CD8-positive, alpha-beta memory T cell (primary cell): ENCODE results near the gene NRDE2. TPM values are rescaled to one million over a fixed set of nuclear protein-coding genes. Genes with fewer than 3 reads are reported as not detected.
A peak's percentile ranks its signal among the peaks of the same experiment; 100 is the strongest.

Experiments used
- CTCF ChIA-PET: fragments of 350-600 bp; sonication (Branson Sonifier 250); formaldehyde crosslinking; loops from one replicate; lab custom pipeline; 2021; ENCODE audit warnings: antibody characterized with exemption; lab: Charles Lee
- POLR2A ChIA-PET: fragments of 350-600 bp; sonication (Branson Sonifier 250); formaldehyde crosslinking; loops from one replicate; lab custom pipeline; 2021; ENCODE audit warnings: antibody characterized with exemption; lab: Charles Lee
- DNase-seq, 5 donors: peaks; one replicate each; pipeline versions ENCODE4 v3.0.0 to v3.0.0-alpha.2; 2020 to 2022; ENCODE audit warnings: mixed read lengths in 1 of 5
- H3K27ac ChIP-seq: one replicate; pipeline ENCODE4 v1.7.0; 2013; ENCODE audit warnings: low read depth, mild to moderate bottlenecking, low read length, moderate library complexity
- H3K27me3 ChIP-seq: 2 replicates; pipeline ENCODE4 v1.7.0; 2013; ENCODE audit warnings: low read length, mild to moderate bottlenecking; ENCODE audit not compliant: insufficient read depth, poor library complexity, severe bottlenecking
- H3K36me3 ChIP-seq: 2 replicates; pipeline ENCODE4 v1.7.0; 2013; ENCODE audit warnings: mild to moderate bottlenecking, low read length, moderate library complexity; ENCODE audit not compliant: insufficient read depth
- H3K4me1 ChIP-seq: 2 replicates; pipeline ENCODE4 v1.7.0; 2013; ENCODE audit warnings: mild to moderate bottlenecking, low read length, moderate library complexity; ENCODE audit not compliant: insufficient read depth
- H3K4me3 ChIP-seq: 2 replicates; pipeline ENCODE4 v1.7.0; 2013; ENCODE audit warnings: mild to moderate bottlenecking, low read length
- H3K9me3 ChIP-seq: 2 replicates; pipeline ENCODE4 v1.7.0; 2013; ENCODE audit warnings: mild to moderate bottlenecking, low read length
- H3K27ac Mint-ChIP-seq, 8 donors: one replicate each; pipeline ENCODE4 v1.8.0; 2020 to 2021; ENCODE audit warnings: mixed read lengths in 8 of 8, mild to moderate bottlenecking in 6 of 8, inconsistent platforms in 3 of 8, moderate library complexity in 3 of 8
- H3K27me3 Mint-ChIP-seq, 2 donors: one replicate each; pipeline ENCODE4 v1.8.0; 2020 to 2021; ENCODE audit warnings: mixed read lengths in 2 of 2, mild to moderate bottlenecking in 1 of 2, moderate library complexity in 1 of 2
- H3K36me3 Mint-ChIP-seq, 3 donors: one replicate each; pipeline ENCODE4 v1.8.0; 2020 to 2021; ENCODE audit warnings: mixed read lengths in 3 of 3, inconsistent platforms in 1 of 3, mild to moderate bottlenecking in 1 of 3
- H3K4me1 Mint-ChIP-seq, 3 donors: one replicate each; pipeline ENCODE4 v1.8.0; 2020 to 2021; ENCODE audit warnings: mixed read lengths in 3 of 3, inconsistent platforms in 1 of 3, mild to moderate bottlenecking in 1 of 3
- H3K4me3 Mint-ChIP-seq, 7 donors: one replicate each; pipeline ENCODE4 v1.8.0; 2020 to 2021; ENCODE audit warnings: mixed read lengths in 7 of 7, mild to moderate bottlenecking in 6 of 7, moderate library complexity in 4 of 7, inconsistent platforms in 2 of 7
- H3K9me3 Mint-ChIP-seq, 5 donors: one replicate each; pipeline ENCODE4 v1.8.0; 2020 to 2022; ENCODE audit warnings: mixed read lengths in 5 of 5, mild to moderate bottlenecking in 3 of 5, moderate library complexity in 2 of 5, inconsistent platforms in 1 of 5
- polyA plus RNA-seq: library from polyadenylated mRNA; unstranded; fragments of 300-500 nt; fragmentation: Illumina TruSeq; gene quantifications from one replicate; pipeline ENCODE4 v1.2.3, GENCODE V29; 2021
- total RNA-seq, 2 experiments: library from RNA; stranded (reverse); gene quantifications; one replicate each; pipeline ENCODE4 v1.2.3, GENCODE V29; 2021

The NRDE2 gene
- total and polyA plus RNA-seq, 3 experiments from 2014 or later, result 10.7 to 28.7 (median 25.8) TPM

DNA sequence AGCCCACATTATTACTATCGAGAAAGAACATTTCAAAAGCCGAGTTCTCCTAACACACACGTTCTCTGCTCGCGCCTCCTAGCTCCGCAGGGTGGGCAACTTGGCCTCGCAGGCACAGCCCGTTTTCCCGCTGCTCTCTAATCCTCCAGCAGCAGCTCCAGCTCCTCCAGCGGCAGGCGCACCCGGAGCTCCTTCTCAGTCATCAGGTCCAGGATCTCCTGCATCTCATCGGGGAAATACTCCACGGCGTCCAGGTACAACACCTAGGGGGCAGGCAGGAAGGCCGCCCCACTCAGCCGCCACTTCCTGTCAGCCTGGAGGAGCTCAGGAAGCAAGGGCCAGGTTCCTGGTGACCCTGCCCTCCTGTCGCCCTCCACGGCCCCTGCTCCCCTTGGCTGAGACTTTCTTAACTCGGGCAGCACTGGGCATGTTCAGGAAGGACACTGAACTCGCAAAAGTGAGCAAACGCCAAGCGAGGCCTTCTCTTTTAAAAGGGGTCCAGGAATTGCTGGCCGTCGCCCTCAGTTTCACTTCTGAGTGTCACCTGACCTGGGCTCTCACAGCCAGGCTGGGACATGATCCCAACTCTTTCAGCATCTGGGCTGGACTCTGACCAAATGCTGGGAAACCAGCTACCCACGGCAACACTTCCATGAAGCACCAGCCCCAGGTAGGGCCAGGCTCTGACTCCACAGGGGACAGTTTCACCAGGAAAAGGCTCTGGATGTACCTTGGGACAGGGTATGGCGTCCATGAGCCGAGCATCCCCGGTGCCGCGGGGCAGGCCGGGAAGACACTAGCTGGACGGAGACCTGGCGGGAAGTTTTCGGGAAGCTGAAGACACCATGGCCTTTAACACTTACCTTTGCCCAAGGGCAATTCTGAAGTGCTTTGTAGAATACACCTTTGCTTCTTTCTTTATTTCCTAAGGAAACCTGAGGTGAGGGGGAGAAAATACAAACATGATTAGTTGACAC, 53.3 kb downstream of the NRDE2 start:
- peaks cover 0 to 89% (median 9%) of the 10 kb centered on the region in 3 donors for H3K36me3 Mint-ChIP-seq
- DNase-seq, result no peak
- ChIA-PET CTCF (interaction anchor here (0.8 kb wide), 1 partner anchor 11 kb away, joined by 3 read pairs; no protein-coding TSS in a partner anchor), POLR2A (no interaction called here)
- peak overlapping the region in 1 of 7 donors; percentile 18 for H3K4me3 Mint-ChIP-seq
- peaks cover 0 to 10% (median 7%) of the 10 kb centered on the region in 3 donors for H3K4me1 Mint-ChIP-seq
- Histone ChIP-seq H3K27ac (no peak overlapping the region), H3K4me3 (no peak overlapping the region), H3K36me3 (no peaks in the 10 kb centered on the region), H3K4me1 (no peaks in the 10 kb centered on the region), H3K27me3 (no peaks in the 10 kb centered on the region), H3K9me3 (no peaks in the 10 kb centered on the region)
- H3K27me3 Mint-ChIP-seq, result no peaks in the 10 kb centered on the region
- no peaks in the 10 kb centered on the region for H3K9me3 Mint-ChIP-seq
- H3K27ac Mint-ChIP-seq, result peak overlapping the region in 1 of 8 donors; percentile 22

DNA sequence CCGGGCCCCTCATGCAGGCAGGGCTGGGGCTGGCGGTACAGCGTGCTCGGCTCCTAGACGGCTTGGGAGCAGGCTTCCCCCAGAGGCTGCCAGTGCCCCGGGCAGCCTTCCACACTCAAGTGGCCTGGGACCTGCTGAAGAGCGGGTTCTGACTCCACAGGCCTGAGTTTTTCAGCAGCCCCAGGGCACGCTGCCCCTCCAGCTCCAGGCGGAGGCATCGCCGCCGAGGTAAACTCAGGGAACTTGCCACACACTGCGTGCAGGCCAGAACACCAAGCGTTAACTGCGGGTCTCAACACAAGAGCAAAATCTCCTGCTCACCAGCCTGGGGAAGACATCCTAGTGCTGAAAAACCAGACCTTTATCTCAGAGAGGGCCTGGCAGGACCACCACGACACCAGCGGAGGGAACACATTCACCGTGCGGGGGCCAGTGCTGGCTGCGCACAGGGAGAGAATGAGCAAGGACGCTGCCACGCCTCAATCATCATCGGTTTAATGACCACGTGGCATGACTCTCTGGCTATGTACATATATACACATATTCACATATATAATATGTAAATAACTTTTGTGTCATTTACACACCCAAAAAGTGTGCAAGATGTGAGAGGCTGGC, 54.1 kb downstream of the NRDE2 start:
- no peaks in the 10 kb centered on the region for H3K27me3 Mint-ChIP-seq

DNA sequence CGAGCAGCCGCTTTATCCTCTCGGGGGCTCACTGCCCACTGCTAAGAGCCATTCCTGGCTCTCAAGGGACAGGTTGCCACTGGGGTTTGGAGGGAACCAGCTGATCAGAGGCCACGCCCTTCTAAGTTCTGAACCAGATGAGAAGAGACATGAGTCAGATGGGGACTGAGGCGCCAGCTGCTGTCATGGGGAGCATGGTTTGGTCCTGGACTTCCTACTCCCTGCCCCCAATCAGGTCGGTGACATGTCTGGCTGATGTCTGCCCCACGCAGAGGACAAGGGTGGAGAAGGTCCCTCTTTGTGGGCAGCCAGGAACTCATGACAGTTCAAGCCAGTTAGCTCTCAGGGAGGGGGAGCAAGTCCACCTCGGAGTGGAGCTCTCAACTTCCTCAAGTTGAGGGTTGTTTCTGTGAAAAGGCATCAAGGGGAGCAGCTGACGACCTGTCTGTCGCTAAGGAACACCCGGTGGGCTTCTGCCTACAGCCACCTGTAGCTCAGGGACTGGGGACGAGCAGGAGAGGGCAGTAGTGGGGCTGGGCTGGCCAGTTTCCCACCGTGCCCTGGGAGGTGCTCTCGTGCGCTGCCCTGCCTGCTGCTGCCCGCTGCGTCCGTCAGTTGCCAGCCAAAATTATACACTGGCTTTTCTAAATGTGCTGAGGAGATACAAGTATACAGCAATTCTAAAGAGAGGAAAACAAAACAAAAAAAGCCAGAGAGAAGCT, 54.9 kb downstream of the NRDE2 start:
- Mint-ChIP-seq H3K9me3 (no peaks in the 10 kb centered on the region), H3K27ac (peak overlapping the region in 4 of 8 donors; percentile 41 to 78 (median 60)), H3K4me3 (no peak overlapping the region), H3K4me1 (peaks cover 0 to 10% (median 7%) of the 10 kb centered on the region in 3 donors), H3K36me3 (peaks cover 0 to 89% (median 8%) of the 10 kb centered on the region in 3 donors), H3K27me3 (no peaks in the 10 kb centered on the region)
- Histone ChIP-seq H3K9me3 (no peaks in the 10 kb centered on the region), H3K27ac (no peak overlapping the region), H3K4me3 (no peak overlapping the region), H3K36me3 (peaks cover 6% of the 10 kb centered on the region), H3K4me1 (no peaks in the 10 kb centered on the region), H3K27me3 (no peaks in the 10 kb centered on the region)
- ChIA-PET POLR2A (no interaction called here), CTCF (interaction anchor here (0.7 kb wide), 1 partner anchor 233 kb away, joined by 5 read pairs; no protein-coding TSS in a partner anchor)
- no peak for DNase-seq

More for the DNA sequence above, 54.1 kb downstream of the NRDE2 start:
- peaks cover 0 to 88% (median 8%) of the 10 kb centered on the region in 3 donors for H3K36me3 Mint-ChIP-seq
- ChIA-PET CTCF (no interaction called here), POLR2A (no interaction called here)
- H3K9me3 Mint-ChIP-seq, result no peaks in the 10 kb centered on the region
- H3K36me3 ChIP-seq, result peaks cover 4% of the 10 kb centered on the region
- H3K9me3 ChIP-seq, result no peaks in the 10 kb centered on the region
- no peak overlapping the region for H3K27ac ChIP-seq
- no peak overlapping the region for H3K4me3 ChIP-seq
- DNase-seq, result no peak
- peaks cover 0 to 10% (median 7%) of the 10 kb centered on the region in 3 donors for H3K4me1 Mint-ChIP-seq
- H3K4me3 Mint-ChIP-seq, result no peak overlapping the region
- H3K4me1 ChIP-seq, result no peaks in the 10 kb centered on the region
- peak overlapping the region in 1 of 8 donors; percentile 41 for H3K27ac Mint-ChIP-seq
- H3K27me3 ChIP-seq, result no peaks in the 10 kb centered on the region

DNA sequence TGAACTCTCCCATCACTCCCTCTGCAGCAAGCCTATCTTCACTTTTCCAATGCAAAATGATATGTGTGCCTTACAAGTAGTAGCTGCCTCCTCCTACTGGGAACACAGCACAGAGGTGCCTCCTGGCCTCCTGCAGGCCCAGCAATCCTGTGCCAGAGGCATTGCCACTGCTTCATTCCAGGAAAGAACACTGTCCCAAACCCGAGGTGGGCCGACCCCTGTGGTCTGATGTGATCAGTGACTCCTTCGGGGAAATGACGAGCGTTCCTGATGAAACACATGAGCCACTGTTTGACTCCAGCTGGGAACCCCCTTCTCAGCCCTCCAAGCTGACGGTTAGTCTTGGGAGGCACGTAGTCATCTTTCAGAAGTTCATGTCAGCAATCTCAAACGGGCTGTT, 55.9 kb downstream of the NRDE2 start:
- Histone ChIP-seq H3K36me3 (peaks cover 6% of the 10 kb centered on the region), H3K27me3 (no peaks in the 10 kb centered on the region), H3K27ac (no peak overlapping the region), H3K9me3 (no peaks in the 10 kb centered on the region), H3K4me3 (no peak overlapping the region), H3K4me1 (no peaks in the 10 kb centered on the region)
- H3K4me1 Mint-ChIP-seq, result peaks cover 0 to 10% (median 7%) of the 10 kb centered on the region in 3 donors
- ChIA-PET POLR2A (no interaction called here), CTCF (interaction anchor here (0.7 kb wide), 1 partner anchor 234 kb away, joined by 5 read pairs; no protein-coding TSS in a partner anchor)
- peaks cover 0 to 90% (median 12%) of the 10 kb centered on the region in 3 donors for H3K36me3 Mint-ChIP-seq
- peak overlapping the region in 2 of 8 donors; percentile 51 to 91 for H3K27ac Mint-ChIP-seq
- no peaks in the 10 kb centered on the region for H3K27me3 Mint-ChIP-seq
- peak in 1 of 5 donors; percentile 31 for DNase-seq
- no peaks in the 10 kb centered on the region for H3K9me3 Mint-ChIP-seq
- no peak overlapping the region for H3K4me3 Mint-ChIP-seq

DNA sequence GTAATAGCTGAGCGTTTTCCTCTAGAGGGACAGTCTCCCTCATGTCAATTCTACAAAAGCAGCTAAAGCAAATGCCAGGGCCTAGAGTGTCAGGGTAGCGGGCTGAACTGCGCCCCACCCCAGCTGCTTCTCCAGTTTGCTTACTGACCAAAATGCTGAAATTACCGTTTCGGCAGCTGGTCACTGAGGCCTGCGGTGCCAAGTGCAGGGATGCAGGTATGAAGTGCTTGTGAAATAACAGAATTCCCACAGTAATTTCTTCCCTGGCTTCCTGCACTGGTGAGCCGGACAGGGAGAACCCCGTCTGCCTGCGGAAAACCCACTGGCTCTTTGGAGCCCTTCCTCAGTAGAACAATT, 56.3 kb downstream of the NRDE2 start:
- H3K36me3 Mint-ChIP-seq, result peaks cover 0 to 90% (median 12%) of the 10 kb centered on the region in 3 donors
- H3K27me3 Mint-ChIP-seq, result no peaks in the 10 kb centered on the region
- peaks cover 0 to 10% (median 7%) of the 10 kb centered on the region in 3 donors for H3K4me1 Mint-ChIP-seq
- no peak overlapping the region for H3K4me3 Mint-ChIP-seq
- no peak overlapping the region for H3K27ac ChIP-seq
- H3K4me1 ChIP-seq, result no peaks in the 10 kb centered on the region
- H3K9me3 ChIP-seq, result no peaks in the 10 kb centered on the region
- no peaks in the 10 kb centered on the region for H3K27me3 ChIP-seq
- H3K9me3 Mint-ChIP-seq, result no peaks in the 10 kb centered on the region
- H3K4me3 ChIP-seq, result no peak overlapping the region
- peak overlapping the region in 5 of 8 donors; percentile 65 to 91 (median 74) for H3K27ac Mint-ChIP-seq
- H3K36me3 ChIP-seq, result peaks cover 6% of the 10 kb centered on the region
- ChIA-PET CTCF (no interaction called here), POLR2A (no interaction called here)
- DNase-seq, result no peak

DNA sequence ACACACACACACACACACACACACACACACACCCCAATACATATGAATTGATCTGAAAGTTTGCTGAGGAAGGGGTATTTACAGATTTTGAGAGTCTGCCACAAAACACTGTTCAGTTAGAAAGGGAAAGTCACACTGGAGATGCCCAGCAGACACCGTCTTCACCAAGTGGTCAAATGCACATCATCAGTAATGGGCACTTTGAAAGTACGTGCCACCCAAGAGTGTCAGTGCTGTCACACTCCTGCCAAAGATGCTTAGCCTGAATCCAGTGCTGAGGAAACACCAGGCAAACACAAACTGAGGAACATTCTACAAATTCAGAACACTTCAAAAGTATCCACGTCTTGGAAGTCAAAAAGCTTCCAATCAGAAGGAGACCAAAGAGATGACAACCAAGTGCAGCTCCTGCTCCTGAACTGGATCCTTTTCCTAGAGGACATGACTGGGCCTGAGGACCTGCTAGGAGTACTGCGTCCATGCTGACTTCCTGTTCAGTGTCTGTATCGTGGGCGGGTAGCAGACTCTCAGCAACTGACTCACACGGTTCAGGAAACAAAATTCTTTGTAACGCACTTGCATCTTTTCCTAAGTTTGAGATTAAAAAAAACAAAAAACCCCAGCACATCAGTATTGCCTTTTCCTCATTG, 56.8 kb downstream of the NRDE2 start:
- POLR2A ChIA-PET, result no interaction called here
- peak overlapping the region in 7 of 8 donors; percentile 23 to 78 (median 67) for H3K27ac Mint-ChIP-seq
- no peaks in the 10 kb centered on the region for H3K27me3 Mint-ChIP-seq
- H3K36me3 Mint-ChIP-seq, result peaks cover 0 to 90% (median 15%) of the 10 kb centered on the region in 3 donors
- Histone ChIP-seq H3K9me3 (no peaks in the 10 kb centered on the region), H3K4me1 (no peaks in the 10 kb centered on the region), H3K27ac (no peak overlapping the region), H3K4me3 (no peak overlapping the region), H3K36me3 (peaks cover 6% of the 10 kb centered on the region), H3K27me3 (no peaks in the 10 kb centered on the region)
- peak overlapping the region in 1 of 7 donors; percentile 46 for H3K4me3 Mint-ChIP-seq
- H3K4me1 Mint-ChIP-seq, result peaks cover 0 to 10% (median 7%) of the 10 kb centered on the region in 3 donors
- no peaks in the 10 kb centered on the region for H3K9me3 Mint-ChIP-seq
- DNase-seq, result no peak
- CTCF ChIA-PET, result no interaction called here

DNA sequence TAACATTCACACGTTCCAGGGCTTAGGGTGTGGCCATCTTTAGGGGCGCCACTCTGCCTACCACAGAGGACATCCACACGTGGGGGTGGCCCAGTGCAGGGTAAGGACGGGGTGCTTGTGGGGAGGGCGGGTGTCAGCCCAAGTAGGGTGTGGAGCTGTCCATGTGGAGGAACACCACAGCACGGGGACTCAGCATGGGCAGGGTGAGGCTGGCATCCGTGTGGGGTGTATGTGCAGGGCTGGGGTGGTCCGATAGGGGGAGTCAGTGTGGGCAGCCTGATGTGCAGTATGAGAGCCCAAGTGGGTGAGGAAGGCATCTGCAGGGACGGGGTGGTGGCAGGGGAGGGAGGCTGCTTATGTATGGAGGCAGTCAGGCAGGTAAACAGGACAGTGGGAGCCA, 57.7 kb downstream of the NRDE2 start:
- Mint-ChIP-seq H3K9me3 (no peaks in the 10 kb centered on the region), H3K27me3 (no peaks in the 10 kb centered on the region), H3K4me3 (peak overlapping the region in 1 of 7 donors; percentile 13), H3K27ac (peak overlapping the region in 4 of 8 donors; percentile 29 to 74 (median 54)), H3K36me3 (peaks cover 0 to 90% (median 19%) of the 10 kb centered on the region in 3 donors), H3K4me1 (peaks cover 0 to 10% (median 7%) of the 10 kb centered on the region in 3 donors)
- CTCF ChIA-PET, result no interaction called here
- DNase-seq, result no peak
- Histone ChIP-seq H3K27me3 (no peaks in the 10 kb centered on the region), H3K36me3 (peaks cover 9% of the 10 kb centered on the region), H3K4me1 (no peaks in the 10 kb centered on the region), H3K27ac (no peak overlapping the region), H3K9me3 (no peaks in the 10 kb centered on the region), H3K4me3 (no peak overlapping the region)
- POLR2A ChIA-PET, result no interaction called here
